ENCODE data around the gene TTC7B. TPM values are rescaled to one million over a fixed set of nuclear protein-coding genes. Genes with fewer than 3 reads are reported as not detected.

Gene TTC7B
- polyA plus RNA-seq, 1 donor (not counting 4 experiments of a cell fraction or from before 2014, with no cell fraction given), result 21.4 TPM

- H3K4me1 ChIP-seq (ENCODE audit: control insufficient read depth, extremely low read depth, insufficient read depth, low read length), result no peaks in the 10 kb centered on the region
- no peak overlapping the region for H3K9ac ChIP-seq (ENCODE audit: control insufficient read depth, extremely low read depth, insufficient read depth, low read length)
- H3K9me3 ChIP-seq (ENCODE audit: control insufficient read depth, low read depth, low read length), result no peaks in the 10 kb centered on the region
- dilution Hi-C loops (cut with MboI; ENCODE audit: extremely low pct_ligation_motif_present, low sequenced_read_pairs), result no loop called here
- no peak overlapping the region for H2AFZ ChIP-seq (ENCODE audit: control insufficient read depth, low read length)
- H3K9me1 ChIP-seq (ENCODE audit: control insufficient read depth, extremely low read depth, insufficient read depth, low read length), result no peaks in the 10 kb centered on the region
- no peaks in the 10 kb centered on the region for H3K79me2 ChIP-seq (ENCODE audit: control insufficient read depth, insufficient read depth, low read length)
- no peak overlapping the region for H3K4me2 ChIP-seq (ENCODE audit: control insufficient read depth, extremely low read depth, insufficient read depth, low read depth, low read length)
- H4K20me1 ChIP-seq (ENCODE audit: control insufficient read depth, extremely low read depth, insufficient read depth, low read length), result no peaks in the 10 kb centered on the region
- DNase-seq (ENCODE audit: low read depth, low spot score) (no peak), FAIRE-seq (no peak)
- H3K4me3 ChIP-seq (ENCODE audit: control insufficient read depth in 2 of 3, extremely low read depth in 1 of 3, insufficient read depth in 2 of 3, low read depth in 1 of 3, low read length in 3 of 3), result no peak overlapping the region
- no peaks in the 10 kb centered on the region for H3K27me3 ChIP-seq (ENCODE audit: control insufficient read depth, extremely low read depth, insufficient read depth, low read length)
- no peak for TF ChIP-seq CTCF (optimal IDR thresholded peaks at IDR 0.05 in 1 of 3, IDR thresholded peaks at IDR 0.05 in 1 of 3, conservative IDR thresholded peaks at IDR 0.05 in 1 of 3; ENCODE audit: extremely low read depth in 1 of 3, insufficient read depth in 2 of 3, low read length in 3 of 3)
- no peak for TF ChIP-seq EZH2 (IDR thresholded peaks at IDR 0.05; ENCODE audit: low read length)
- no peaks in the 10 kb centered on the region for H3K36me3 ChIP-seq (ENCODE audit: control insufficient read depth in 2 of 2, extremely low read depth in 1 of 2, insufficient read depth in 2 of 2, low read length in 2 of 2)
- H3K27ac ChIP-seq (ENCODE audit: control insufficient read depth, insufficient read depth, low read length), result no peak overlapping the region
These were observed 214.7 kb downstream of the TTC7B start for GRCh38 chr14:90601563-90601962.

GRCh38 chr14:90600619-90601018 lies 215.6 kb downstream of the TTC7B start:
- H3K9me3 ChIP-seq (ENCODE audit: control insufficient read depth, low read depth, low read length), result no peaks in the 10 kb centered on the region
- no peak overlapping the region for H3K4me3 ChIP-seq (ENCODE audit: control insufficient read depth in 2 of 3, extremely low read depth in 1 of 3, insufficient read depth in 2 of 3, low read depth in 1 of 3, low read length in 3 of 3)
- DNase-seq (ENCODE audit: low read depth, low spot score) (no peak), FAIRE-seq (no peak)
- no peak overlapping the region for H3K27ac ChIP-seq (ENCODE audit: control insufficient read depth, insufficient read depth, low read length)
- no peaks in the 10 kb centered on the region for H3K36me3 ChIP-seq (ENCODE audit: control insufficient read depth in 2 of 2, extremely low read depth in 1 of 2, insufficient read depth in 2 of 2, low read length in 2 of 2)
- H4K20me1 ChIP-seq (ENCODE audit: control insufficient read depth, extremely low read depth, insufficient read depth, low read length), result no peaks in the 10 kb centered on the region
- H3K9ac ChIP-seq (ENCODE audit: control insufficient read depth, extremely low read depth, insufficient read depth, low read length), result no peak overlapping the region
- H3K9me1 ChIP-seq (ENCODE audit: control insufficient read depth, extremely low read depth, insufficient read depth, low read length), result no peaks in the 10 kb centered on the region
- no peak for TF ChIP-seq EZH2 (IDR thresholded peaks at IDR 0.05; ENCODE audit: low read length)
- TF ChIP-seq CTCF (optimal IDR thresholded peaks at IDR 0.05 in 1 of 3, IDR thresholded peaks at IDR 0.05 in 1 of 3, conservative IDR thresholded peaks at IDR 0.05 in 1 of 3; ENCODE audit: extremely low read depth in 1 of 3, insufficient read depth in 2 of 3, low read length in 3 of 3), result no peak
- dilution Hi-C loops (cut with MboI; ENCODE audit: extremely low pct_ligation_motif_present, low sequenced_read_pairs), result no loop called here
- no peaks in the 10 kb centered on the region for H3K4me1 ChIP-seq (ENCODE audit: control insufficient read depth, extremely low read depth, insufficient read depth, low read length)
- no peak overlapping the region for H3K4me2 ChIP-seq (ENCODE audit: control insufficient read depth, extremely low read depth, insufficient read depth, low read depth, low read length)
- H3K27me3 ChIP-seq (ENCODE audit: control insufficient read depth, extremely low read depth, insufficient read depth, low read length), result no peaks in the 10 kb centered on the region
- no peak overlapping the region for H2AFZ ChIP-seq (ENCODE audit: control insufficient read depth, low read length)
- no peaks in the 10 kb centered on the region for H3K79me2 ChIP-seq (ENCODE audit: control insufficient read depth, insufficient read depth, low read length)

Measured in keratinocyte (primary cell).